ENCODE data around the gene DCST2. TPM values are rescaled to one million over a fixed set of nuclear protein-coding genes. Genes with fewer than 3 reads are reported as not detected.

The DCST2 gene
- total RNA-seq, 1 donor from 2014 or later = 2.2 TPM

- no peak for DNase-seq (ENCODE audit: low spot score, unreplicated experiment)
- Mint-ChIP-seq H3K4me1 (ENCODE audit: low read depth) (no peaks in the 10 kb centered on the region), H3K4me3 (ENCODE audit: low read depth) (no peak overlapping the region), H3K27me3 (no peaks in the 10 kb centered on the region), H3K27ac (no peak overlapping the region), H3K9me3 (ENCODE audit: low read depth) (no peaks in the 10 kb centered on the region), H3K36me3 (ENCODE audit: insufficient read depth) (no peaks in the 10 kb centered on the region)
- TF ChIP-seq, protein P1, sequence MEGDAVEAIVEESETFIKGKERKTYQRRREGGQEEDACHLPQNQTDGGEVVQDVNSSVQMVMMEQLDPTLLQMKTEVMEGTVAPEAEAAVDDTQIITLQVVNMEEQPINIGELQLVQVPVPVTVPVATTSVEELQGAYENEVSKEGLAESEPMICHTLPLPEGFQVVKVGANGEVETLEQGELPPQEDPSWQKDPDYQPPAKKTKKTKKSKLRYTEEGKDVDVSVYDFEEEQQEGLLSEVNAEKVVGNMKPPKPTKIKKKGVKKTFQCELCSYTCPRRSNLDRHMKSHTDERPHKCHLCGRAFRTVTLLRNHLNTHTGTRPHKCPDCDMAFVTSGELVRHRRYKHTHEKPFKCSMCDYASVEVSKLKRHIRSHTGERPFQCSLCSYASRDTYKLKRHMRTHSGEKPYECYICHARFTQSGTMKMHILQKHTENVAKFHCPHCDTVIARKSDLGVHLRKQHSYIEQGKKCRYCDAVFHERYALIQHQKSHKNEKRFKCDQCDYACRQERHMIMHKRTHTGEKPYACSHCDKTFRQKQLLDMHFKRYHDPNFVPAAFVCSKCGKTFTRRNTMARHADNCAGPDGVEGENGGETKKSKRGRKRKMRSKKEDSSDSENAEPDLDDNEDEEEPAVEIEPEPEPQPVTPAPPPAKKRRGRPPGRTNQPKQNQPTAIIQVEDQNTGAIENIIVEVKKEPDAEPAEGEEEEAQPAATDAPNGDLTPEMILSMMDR (IDR thresholded peaks at IDR 0.05; ENCODE audit: unreplicated experiment) = no peak
Observed at GRCh38 chr1:155023627-155024026, 10.0 kb downstream of the DCST2 start.

DNA sequence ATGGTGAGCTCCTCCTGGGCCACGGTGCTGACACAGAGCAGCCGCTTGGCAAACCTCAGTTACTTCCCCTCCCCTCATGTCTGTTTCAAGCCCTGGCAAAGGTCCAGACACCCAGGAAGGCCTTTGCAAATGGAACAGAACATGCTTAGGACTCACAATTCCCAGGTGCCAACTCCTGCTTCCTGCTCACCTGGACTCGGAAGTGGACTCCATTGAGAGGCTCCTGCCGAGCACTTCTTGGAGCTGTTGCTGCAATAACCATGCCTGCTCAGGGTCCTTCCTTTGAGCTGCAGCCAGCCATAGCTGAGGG lies 10.7 kb downstream of the DCST2 start:
- no peak for DNase-seq (ENCODE audit: low spot score, unreplicated experiment)
- H3K27ac Mint-ChIP-seq = no peak overlapping the region
- TF ChIP-seq, protein P1 (IDR thresholded peaks at IDR 0.05; ENCODE audit: unreplicated experiment) = no peak
- no peaks in the 10 kb centered on the region for H3K4me1 Mint-ChIP-seq (ENCODE audit: low read depth)
- no peaks in the 10 kb centered on the region for H3K27me3 Mint-ChIP-seq
- no peaks in the 10 kb centered on the region for H3K9me3 Mint-ChIP-seq (ENCODE audit: low read depth)
- no peak overlapping the region for H3K4me3 Mint-ChIP-seq (ENCODE audit: low read depth)
- no peaks in the 10 kb centered on the region for H3K36me3 Mint-ChIP-seq (ENCODE audit: insufficient read depth)

GRCh38 chr1:155022136-155022926 lies 11.2 kb downstream of the DCST2 start:
- no peak for DNase-seq (ENCODE audit: low spot score, unreplicated experiment)
- H3K27me3 Mint-ChIP-seq = no peaks in the 10 kb centered on the region
- TF ChIP-seq, protein P1 (IDR thresholded peaks at IDR 0.05; ENCODE audit: unreplicated experiment) = no peak
- H3K9me3 Mint-ChIP-seq (ENCODE audit: low read depth) = no peaks in the 10 kb centered on the region
- H3K27ac Mint-ChIP-seq = no peak overlapping the region
- no peaks in the 10 kb centered on the region for H3K4me1 Mint-ChIP-seq (ENCODE audit: low read depth)
- H3K4me3 Mint-ChIP-seq (ENCODE audit: low read depth) = no peak overlapping the region
- no peaks in the 10 kb centered on the region for H3K36me3 Mint-ChIP-seq (ENCODE audit: insufficient read depth)

DNA sequence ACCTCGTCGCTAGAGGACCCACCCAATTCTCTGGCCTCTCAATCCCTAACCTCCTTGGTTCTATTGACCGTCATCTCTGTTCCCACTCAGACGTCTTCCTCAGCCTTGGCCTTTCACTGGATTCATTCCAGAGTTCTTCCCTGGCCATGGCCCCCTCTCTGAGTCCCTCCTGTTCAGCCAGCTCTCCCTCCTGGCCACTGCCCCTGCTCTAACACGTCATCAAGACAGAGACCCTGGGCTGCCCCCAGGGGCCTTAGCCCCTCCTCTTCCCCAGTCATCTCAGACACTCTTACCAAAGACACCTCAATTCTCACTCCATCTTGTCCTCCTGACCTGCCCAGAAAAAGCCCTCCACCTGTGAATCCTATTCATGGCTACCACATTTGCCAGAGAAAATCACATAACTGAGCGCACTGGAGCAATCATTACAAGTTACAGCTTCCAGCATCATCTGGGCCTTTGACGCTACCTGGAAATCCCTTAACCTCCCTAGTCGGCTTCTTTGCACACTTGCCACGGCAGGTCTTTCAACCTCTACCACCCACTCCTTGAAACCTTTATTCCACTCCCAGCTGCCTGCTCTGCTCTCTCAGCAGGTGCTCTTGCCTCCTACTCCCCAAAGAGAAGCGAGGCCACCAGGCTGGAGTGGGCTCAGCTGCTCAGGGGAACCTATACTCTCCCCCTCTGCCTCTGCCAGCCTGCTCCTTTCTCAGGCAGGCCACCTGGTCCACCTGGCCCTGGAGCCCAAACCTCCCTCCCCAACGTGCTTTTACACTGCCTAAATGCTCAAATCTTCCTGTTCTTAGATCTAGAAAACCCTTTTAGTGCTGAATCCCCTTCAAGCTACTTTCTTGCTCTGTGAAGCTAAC lies 14.0 kb downstream of the DCST2 start:
- no peak for DNase-seq (ENCODE audit: low spot score, unreplicated experiment)

More for the DNA sequence above, 14.0 kb downstream of the DCST2 start:
- peaks cover 2% of the 10 kb centered on the region for H3K4me1 Mint-ChIP-seq (ENCODE audit: low read depth)
- peak overlapping the region; percentile 22 for H3K27ac Mint-ChIP-seq
- no peak overlapping the region for H3K4me3 Mint-ChIP-seq (ENCODE audit: low read depth)
- H3K27me3 Mint-ChIP-seq = no peaks in the 10 kb centered on the region
- peaks cover 3% of the 10 kb centered on the region for H3K36me3 Mint-ChIP-seq (ENCODE audit: insufficient read depth)
- TF ChIP-seq, protein P1 (IDR thresholded peaks at IDR 0.05; ENCODE audit: unreplicated experiment) = no peak
- H3K9me3 Mint-ChIP-seq (ENCODE audit: low read depth) = no peaks in the 10 kb centered on the region
